Transverse colon (tissue), 3 donors: ENCODE results near the gene USP24.

ENCODE experiments used
- POLR2A ChIP-seq: fragments of 450-650 bp; IDR thresholded peaks from one replicate; pipeline ENCODE4 v1.6.1; 2016; ENCODE audit warnings: antibody characterized with exemption, mild to moderate bottlenecking, moderate library complexity
- TF ChIP-seq, protein P1 (sequence below), 5 experiments: fragments of 200-600 bp in 3 of 5; fragments of 450-650 bp in 2 of 5; sonication (generic) in 3 of 5; IDR thresholded peaks; 1 replicate in 2 of 5; 2 replicates in 3 of 5; pipeline ENCODE4 v1.5.1; 2016 to 2017; ENCODE audit warnings: antibody characterized with exemption in 5 of 5, inconsistent platforms in 3 of 5, mild to moderate bottlenecking in 2 of 5, moderate library complexity in 1 of 5

DNA sequence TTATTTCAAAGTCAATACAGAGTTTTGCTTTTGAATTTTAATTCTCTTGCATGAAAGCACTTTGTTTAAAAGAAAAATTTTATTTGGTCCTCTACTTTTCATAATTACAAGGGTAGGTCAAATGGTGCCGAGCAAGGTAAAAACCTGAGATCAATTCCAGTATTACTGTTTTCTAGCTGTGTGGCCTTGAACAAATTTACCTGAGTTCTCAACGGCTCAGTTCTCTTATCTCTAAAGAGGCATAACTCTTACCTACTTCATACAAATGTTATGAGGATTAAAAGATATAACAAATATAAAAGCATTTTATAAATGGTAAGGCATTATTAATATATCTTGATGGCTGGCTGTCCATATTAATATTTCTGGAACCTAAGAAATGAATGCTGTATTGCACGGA is 42.5 kb downstream of the USP24 start:
- TF ChIP-seq, protein P1, sequence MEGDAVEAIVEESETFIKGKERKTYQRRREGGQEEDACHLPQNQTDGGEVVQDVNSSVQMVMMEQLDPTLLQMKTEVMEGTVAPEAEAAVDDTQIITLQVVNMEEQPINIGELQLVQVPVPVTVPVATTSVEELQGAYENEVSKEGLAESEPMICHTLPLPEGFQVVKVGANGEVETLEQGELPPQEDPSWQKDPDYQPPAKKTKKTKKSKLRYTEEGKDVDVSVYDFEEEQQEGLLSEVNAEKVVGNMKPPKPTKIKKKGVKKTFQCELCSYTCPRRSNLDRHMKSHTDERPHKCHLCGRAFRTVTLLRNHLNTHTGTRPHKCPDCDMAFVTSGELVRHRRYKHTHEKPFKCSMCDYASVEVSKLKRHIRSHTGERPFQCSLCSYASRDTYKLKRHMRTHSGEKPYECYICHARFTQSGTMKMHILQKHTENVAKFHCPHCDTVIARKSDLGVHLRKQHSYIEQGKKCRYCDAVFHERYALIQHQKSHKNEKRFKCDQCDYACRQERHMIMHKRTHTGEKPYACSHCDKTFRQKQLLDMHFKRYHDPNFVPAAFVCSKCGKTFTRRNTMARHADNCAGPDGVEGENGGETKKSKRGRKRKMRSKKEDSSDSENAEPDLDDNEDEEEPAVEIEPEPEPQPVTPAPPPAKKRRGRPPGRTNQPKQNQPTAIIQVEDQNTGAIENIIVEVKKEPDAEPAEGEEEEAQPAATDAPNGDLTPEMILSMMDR (IDR thresholded peaks at IDR 0.05) = no peak
- TF ChIP-seq POLR2A = no peak
